ENCODE results near the gene CDKAL1.

- no peak for TF ChIP-seq CTCF (IDR thresholded peaks at IDR 0.05; ENCODE audit: low read depth, low read length)
- TF ChIP-seq EZH2phosphoT487 (IDR thresholded peaks at IDR 0.05; ENCODE audit: low read depth), result no peak
These were observed 745.4 kb downstream of the CDKAL1 start for GRCh38 chr6:21279619-21280018.
